GM21825 (cell line): ENCODE measurements around the gene FAM83F.
"Not testable (repeated sequence)": the region's sequence is repeated elsewhere in the genome, so short reads cannot be mapped to it uniquely, and the experiment has no call there.

Experiments
- ATAC-seq: cut with Tn5 transposase; IDR thresholded peaks from one replicate; pipeline ENCODE4 v1.9.1; 2021; ENCODE audit warnings: mild to moderate bottlenecking, moderate library complexity; ENCODE audit not compliant: unreplicated experiment

FAM83F gene

DNA sequence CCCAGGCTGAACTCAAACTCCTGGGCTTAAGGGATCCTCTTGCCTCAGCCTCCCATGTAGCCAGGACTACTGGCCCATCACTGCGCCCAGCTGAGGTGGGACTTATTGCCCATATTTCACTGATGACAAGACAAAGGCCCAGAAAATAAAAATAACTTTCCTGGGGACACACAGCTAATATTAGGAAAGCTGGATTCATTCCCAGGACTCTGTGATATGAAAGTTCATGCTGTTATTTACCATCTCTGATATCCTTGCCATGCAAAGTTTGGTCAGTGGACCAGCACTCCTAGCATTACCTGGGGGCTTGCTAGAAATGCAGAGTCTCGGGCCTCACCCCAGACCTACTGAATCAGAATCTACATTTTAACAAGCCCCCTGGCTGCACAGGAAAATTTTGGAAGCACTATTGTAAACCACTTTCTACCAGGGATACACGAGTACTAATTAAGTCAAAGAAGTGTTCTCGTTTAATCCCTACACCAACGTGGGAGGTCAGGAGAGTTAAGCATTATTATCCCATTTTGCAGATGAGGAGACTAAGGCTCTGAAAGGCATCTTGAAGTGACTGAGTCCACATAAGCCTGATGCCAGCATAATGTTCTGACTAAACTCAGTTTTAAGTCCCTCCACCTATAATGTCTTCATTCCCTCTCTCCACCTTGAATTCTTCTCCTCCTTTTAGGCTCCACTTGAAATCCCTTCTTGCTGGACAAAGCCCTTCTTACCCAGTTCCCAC, 2.5 kb upstream of the FAM83F start:
- no peak for ATAC-seq

DNA sequence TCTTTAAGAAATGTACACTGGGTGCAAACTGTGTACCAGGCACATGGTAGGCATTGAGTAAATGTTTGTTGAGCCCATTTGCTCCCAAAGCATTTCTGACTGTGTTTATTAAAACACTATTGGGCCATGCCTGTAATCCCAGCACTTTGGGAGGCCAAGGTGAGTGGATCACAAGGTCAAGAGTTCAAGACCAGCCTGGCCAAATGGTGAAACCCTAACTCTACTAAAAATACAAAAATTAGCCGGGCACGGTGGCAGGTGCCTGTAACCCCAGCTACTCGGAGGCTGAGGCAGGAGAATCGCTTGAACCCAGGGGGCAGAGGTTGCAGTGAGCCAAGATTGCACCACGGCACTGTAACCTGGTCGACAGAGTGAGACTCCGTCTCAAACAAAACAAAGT, 1.9 kb upstream of the FAM83F start:
- ATAC-seq, result not testable (repeated sequence)

DNA sequence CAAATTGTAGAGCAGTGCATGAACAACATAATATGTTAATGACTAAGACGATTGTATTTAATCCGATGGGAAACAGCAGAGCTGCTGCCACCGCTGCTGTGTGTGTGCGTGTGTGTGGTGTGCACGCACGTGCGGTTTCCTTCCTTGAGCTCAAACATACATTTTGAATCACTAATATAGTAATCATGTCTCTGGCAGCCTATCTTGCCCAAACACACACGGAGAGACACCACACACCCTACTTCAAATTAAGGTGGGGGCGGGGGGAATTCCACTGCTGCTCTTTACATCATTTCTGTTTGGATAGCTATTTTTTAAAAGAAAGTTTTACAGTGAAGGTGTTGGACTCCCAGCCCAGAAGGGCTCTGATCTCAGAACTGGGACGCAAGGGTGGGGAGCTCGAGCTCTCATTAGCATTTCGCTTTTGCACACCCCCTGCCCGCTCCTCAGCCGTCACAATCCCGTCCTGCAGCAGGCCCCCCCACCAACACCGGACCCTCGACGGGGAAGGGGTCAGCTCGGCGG, 651 bp upstream of the FAM83F start:
- ATAC-seq, result no peak

DNA sequence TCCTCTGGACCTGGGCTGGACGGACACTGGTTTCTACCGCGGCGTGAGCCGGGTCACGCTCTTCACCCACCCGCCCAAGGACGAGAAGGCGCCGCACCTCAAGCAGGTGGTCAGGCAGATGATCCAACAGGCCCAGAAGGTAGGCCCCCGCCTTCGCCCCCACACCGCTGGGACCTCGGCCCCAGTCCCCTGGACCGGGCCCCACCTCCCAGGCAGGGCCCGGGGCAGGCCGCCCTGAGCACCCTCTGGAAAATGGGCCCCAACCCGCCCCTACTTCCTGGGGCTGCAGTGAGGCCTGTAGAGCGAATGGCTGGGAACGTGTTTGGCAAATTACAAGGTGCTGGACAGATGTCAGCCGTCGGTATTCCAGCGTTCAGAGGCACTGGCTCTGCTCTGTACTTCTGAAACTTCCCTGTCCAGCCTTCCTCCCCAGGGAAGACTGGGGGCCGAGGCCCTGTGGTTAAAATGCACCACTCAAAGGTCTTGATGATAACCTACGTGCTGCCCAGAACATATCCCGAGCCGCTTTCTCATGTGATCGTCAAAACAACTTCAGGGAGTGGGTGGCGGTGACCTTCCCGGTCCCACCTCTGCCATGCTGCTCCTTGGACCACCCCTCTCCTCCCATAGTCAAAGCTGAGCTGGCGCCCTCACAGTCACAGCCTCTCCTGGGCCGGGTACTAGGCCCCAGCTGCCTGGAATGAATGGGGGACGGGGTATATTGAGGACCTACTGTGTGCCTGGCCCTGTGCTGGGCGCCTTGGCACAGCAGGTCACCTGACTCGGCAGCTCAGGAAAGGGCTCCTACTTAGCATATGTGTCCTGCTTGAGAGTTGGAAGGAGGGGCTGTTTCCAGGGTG, 869 bp downstream of the FAM83F start:
- no peak for ATAC-seq

DNA sequence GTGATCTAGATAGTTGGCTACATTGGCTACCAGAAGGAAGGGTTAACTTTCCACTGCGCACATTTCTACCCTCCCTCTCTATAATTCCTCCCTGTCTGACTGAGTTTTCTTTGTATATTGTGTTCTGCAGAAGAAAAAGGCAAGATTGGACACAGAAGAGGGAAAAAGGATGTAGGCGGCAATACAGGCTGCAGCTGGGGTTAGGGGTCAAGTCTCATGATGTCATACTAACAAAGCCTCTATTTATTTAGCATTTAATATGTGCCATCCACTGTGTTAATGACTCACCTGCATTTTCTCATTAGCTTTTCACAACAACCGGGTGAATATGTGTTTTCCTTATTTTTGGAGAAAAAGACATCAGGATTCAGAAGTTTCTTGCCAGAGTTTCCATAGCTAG, 2.0 kb downstream of the FAM83F start:
- no peak for ATAC-seq

DNA sequence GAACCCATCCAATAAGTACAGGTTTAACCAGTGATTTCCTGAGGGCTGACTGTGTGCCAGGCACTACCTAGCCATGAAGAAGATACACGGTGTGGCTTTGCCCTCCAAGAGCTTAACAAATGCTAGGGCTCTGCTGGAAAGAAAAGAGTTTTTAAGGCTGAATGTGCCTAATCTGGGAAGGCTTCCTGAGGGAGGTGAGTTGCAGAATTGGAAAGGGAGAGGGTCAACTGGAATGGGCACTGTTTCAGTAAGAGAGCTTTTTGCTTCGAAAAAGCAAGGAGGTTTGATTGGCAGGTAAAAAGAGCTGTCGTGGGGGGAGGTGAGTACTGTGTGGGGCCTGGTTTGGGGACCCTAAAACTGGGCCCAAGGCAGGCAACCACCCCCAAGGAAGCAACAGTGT, 2.7 kb downstream of the FAM83F start:
- no peak for ATAC-seq

DNA sequence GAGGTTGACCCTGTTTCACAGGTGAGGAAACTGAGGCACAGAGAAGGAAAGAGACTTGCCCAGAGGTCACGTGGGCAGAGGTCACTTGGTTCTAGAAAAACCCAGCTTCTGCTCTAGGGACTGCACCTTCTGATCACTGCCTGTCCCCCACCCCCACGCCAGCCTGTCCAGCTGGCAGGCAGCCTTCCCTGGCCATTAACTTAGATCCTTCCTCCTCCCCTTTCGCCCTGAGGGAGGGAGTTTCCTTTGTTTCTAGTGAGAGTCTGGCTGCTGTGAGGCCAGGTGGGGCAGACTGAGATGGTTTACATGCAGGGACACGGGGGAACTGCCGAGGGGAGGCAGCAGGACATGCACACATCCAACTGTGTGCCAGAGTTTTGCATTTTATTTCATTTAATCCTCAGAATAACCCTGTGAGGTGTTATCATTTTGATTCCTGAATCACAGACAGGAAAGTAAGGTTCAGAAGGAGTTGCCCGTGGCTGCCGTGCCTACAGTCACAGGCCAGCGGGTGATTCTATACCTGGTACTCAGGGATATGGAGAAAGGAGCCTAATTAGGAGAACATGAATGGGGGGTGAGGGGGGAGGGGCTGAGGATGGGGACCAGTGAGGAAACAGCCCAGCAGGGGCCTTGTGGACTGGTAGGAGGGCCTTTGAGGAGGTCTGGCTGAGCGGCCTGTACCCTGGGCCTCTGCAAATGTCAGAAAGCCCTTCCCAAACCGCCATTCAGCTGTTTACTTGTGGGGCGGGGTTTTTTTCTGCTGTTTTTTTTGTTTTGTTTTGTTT, 3.4 kb downstream of the FAM83F start:
- no peak for ATAC-seq

DNA sequence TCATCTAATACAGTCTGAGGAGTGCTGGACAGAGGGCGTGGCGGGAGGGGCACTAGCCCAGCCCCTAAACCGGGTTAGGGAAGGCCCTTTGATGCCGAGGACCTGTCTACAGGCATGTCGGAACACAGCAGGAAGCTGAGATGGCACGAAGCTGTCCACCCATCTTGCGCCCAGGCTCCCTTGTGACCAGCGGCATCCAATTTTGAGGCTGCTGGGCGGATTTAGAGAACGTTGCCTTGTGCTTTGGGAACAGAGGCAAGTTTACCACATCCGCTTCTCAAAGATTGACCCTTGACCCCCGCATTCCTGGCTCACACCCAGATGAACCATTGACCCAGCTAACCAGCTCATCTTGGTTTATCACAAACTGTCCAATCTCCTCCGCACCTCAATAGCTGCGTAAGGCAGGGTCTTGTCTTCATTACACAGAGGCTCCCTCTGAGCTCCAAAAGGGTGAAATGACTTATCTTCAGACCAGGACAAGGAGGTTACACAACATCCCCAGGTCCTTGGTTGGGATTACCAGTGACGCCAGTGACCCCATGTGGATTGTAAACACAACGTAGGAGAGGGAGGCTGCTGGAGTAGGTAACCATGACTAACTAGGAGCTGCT, 4.5 kb downstream of the FAM83F start:
- ATAC-seq, result no peak

DNA sequence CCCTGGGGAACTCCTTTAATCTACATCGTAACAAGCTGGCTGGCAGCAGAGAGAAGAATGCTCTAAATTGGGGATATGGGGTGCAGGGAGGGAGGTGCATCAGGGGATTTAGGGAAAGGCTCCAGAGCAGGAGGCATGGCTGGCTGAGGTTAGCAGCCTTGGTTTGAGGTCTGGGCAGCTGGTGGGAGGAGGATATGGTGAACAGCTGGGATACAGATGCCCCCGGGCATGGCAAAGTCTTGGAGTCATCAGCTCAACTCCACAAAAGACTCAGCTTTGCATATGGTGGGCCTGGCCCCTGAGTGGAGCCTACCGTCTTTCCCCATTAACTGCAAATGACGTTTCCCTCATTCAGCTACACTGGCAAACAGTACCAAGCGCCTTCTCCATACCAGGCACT, 5.4 kb downstream of the FAM83F start:
- no peak for ATAC-seq

DNA sequence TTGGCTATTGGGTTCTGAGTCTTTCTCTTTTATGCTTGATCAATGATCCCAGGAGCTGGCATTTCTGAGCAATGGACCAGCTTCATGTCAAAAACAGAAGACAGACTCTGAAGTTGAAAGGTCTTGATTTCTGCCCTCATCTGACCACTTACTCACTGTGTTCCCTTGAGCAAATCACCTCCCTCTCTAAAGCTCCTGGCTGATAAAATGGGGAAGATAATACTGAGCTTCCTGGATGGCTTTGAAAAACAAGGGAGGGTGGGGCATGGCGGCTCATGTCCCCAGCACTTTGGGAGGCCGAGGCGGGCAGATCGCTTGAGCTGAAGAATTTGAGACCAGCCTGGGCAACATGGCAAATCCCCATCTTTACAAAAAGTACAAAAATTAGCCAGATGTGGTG, 6.4 kb downstream of the FAM83F start:
- ATAC-seq, result no peak

DNA sequence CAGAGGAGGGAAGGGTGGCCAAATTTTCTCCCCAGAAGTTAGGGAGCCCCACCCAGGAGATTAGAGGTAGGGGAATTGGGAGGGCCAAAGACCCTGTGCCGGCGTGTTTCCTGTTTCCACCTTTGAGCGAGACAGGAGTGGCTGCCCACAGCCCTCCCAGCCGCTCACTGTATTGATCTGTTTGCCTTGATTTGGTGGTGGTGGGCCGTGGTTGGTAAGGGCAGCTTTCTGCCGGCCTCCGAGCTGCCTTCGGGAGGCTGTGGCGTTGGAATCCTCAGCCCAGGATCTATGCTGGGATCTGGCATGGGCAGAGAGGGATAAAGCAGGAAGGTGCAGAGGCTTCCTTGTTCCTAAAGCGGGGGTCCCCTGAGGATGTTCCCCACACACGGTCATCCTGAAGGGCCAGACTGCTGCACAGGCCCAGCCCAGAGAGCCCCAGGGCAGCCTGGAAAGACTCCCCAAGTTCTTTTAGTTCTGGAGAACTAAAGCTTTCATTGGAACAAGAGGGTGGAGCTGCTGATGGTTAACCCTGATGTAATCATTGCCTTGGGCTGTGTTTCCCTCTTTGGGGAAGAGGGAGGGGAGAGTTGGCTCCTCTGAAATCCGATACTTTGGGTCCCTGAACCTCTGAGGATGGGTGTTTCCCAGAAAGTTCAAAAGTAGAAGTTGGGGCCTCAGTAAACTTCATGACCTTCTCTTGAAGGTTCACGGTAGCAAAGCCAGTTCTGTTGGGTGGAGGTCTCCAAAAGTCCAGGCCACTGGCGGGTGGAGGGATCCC, 7.2 kb downstream of the FAM83F start:
- no peak for ATAC-seq

DNA sequence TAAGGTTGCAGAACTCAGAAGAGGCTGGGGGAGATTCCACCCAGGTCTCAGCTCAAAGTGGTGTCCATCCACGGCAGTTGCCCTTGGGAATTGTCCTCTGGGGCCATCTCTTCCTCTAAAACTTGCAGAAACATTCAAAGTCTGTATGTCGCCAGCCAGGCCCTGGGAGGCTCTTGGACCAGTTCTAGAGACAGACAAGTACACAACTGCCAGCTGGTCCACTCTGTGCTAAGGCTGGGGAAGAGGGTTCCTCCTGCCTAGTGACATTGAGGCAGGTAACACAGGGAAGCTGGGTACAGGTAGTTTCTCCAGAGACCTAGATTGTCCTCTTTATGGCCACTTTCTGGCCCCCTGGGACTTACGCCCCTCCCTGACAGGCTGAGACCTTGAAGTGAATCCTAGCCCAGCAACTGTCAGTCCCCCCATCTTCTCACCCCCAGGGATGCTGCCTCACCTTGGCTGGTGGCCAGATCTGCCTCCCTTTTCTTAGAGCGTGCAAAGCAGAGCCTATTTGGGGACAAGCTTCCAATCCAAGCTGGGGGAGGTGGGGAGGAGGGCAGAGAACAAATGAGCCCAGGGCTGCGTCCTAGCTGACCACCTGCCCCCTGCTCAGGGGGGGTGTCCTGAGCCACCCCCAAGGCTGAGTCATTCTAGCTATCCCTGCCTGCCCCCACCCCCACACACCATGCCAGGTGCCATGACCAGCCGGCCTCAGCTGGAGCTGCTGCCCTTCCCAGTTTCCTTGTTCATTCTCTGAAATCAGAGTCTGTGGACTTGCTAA, 8.4 kb downstream of the FAM83F start:
- ATAC-seq, result no peak

DNA sequence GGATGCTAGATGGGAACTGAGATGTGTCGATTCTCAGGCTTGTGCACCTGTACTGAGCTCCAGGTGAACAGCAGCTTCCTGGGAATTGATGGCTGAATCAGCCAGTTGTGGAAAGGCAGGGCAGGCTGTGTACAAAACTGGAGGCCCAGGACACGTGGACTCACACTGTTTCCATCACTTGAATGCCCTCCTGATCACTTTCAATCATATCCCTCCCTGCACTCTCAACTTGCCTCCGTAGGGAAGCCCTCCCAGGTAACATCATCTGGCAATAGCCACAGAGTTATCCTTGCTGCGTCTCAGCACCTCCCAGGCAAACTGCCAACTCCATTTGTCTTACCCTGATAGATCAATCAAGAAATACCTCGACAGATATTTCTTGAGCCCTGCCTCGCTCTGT, 10.1 kb downstream of the FAM83F start:
- ATAC-seq, result no peak

DNA sequence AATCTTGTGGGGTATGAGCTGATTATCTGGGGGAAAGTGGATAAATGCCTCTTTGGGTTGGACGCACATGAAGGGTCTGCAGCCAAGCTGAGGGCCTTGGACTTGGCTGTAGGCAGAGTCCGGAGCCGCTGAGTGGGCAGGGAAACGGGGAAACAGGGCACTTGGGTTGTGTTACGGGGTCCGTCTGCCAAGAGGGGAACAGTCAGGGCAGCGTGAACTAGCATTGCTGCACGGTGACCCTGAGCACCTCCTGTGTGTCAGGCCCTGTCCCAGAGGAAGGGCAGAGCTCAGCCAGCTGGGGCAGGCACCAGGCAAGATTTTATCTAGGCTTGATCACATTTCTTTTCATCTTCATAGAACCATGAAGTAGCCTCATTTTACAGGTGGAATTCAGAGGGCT, 11.9 kb downstream of the FAM83F start:
- no peak for ATAC-seq

DNA sequence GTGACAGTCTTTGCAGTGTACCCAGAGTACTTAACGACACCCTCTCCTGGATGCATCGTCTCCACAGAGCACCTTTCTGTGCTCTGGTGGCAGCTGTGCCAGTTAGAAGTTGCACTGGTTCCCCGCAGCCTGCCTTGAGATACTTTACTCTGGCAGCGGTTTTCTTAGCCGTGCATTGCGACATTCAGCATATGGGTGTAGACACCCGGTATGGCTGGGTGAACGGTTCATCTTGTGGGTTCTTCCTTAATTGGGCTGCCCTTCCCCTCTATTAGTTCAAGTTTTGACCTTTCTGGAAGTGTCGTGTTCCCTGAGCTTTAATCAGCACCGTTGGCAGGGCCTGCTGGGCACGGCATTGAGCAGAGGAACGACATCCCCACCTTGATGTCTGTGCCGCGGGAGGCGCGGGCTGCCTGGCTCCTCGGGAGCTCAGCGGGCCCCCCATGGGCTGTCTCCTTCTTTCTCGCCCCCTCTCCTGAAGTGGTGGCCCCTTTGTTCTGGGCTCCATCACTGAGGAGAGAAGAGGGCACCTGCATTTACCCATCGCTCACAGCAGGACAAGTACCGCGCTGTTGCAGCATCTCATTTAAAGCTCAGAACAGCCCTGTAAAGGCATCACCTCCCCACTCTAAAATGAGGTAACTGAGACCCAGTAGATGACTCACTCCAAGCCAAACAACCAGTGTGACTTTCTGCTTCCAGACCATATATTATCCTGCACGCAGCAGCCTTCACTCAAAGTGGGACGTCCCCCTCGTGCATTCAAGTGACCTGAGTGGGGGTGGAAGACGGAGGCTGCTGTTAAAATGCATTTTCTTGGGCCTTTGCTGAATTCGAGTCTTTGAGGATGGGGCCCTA, 13.3 kb downstream of the FAM83F start:
- ATAC-seq, result no peak

DNA sequence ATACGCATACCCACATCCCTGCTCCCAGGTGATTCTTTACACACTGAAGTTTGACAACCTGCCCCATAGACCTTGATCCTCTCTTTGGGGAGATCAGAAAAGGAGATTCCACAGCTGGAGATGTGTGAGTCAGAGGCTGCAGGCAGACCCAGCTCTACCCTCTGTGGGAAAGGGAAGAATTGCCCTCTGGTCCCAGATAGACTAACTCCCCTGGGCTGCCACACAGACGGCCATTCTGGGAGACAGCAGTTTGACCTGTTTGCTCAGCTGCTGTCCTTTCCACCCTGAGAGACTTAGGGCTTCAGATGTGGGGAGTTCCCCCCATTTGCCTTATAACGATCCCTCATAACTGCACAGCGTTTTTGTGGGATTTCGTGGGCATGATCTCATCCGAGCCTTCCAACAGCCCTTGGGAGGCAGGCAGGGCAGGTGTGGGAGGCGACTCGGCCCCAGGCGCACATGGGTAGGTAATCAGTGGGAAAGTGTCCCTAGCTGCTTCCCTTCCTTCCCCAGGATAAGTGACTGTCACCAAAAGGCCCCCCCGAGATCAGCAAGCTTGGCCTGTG, 14.1 kb downstream of the FAM83F start:
- no peak for ATAC-seq

DNA sequence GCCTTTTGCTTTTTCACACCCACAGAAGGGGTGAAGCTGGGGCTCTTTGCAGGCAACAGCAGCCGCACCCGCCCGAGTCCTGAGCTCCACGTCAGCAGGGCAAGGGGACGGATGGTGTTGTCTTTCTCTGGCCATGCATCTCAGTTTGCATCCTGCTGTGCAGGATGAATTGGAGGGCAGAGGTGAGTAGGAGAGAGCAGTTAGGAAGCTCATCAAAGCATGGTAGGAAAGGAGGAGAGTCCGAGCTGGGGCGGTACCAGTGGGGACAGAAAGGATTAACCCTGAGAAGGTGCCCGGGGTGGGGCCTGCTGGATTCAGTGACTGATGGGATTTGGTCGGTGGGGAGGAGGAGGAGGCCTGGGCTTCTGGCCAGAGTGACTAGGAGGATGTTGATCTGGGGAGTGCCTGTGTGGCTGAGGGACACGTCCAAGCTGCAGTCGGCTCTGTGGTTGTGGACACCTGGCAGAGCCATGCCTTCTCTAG, 14.6 kb downstream of the FAM83F start:
- no peak for ATAC-seq
